NCI-H226 (cell line): Measurements from ENCODE around the gene NAP1L2.
"Not testable (repeated sequence)": the region's sequence is repeated elsewhere in the genome, so short reads cannot be mapped to it uniquely, and the experiment has no call there.

Source experiments
- DNase-seq: peaks from one replicate; pipeline ENCODE4 v3.0.0-alpha.2; 2015

NAP1L2 gene

GRCh38 chrX:73214426-73215094 lies at the start of gene NAP1L2:
TSS of gene NAP1L2 (minus strand) at chrX:73214851. CDS start at chrX:73214492, 359 bp downstream.
- no peak for DNase-seq

- no peak for DNase-seq
Measured at GRCh38 chrX:73262991-73263390, 48.3 kb upstream of the NAP1L2 start.

- DNase-seq = no peak
Measured at GRCh38 chrX:73239242-73239641, 24.6 kb upstream of the NAP1L2 start.

- no peak for DNase-seq
Measured at GRCh38 chrX:73217621-73218020, 3.0 kb upstream of the NAP1L2 start.

GRCh38 chrX:73215246-73215645 lies 595 bp upstream of the NAP1L2 start:
- no peak for DNase-seq

GRCh38 chrX:73213734-73214425 lies 771 bp downstream of the NAP1L2 start:
- no peak for DNase-seq

GRCh38 chrX:73206366-73206765 lies 8.3 kb downstream of the NAP1L2 start:
- DNase-seq = no peak

GRCh38 chrX:73182502-73183114 lies 32.0 kb downstream of the NAP1L2 start:
- DNase-seq = no peak

- not testable (repeated sequence) for DNase-seq
Measured at GRCh38 chrX:73168945-73169344, 45.7 kb downstream of the NAP1L2 start.
